Right lobe of liver (tissue), 6 donors: ENCODE data around the gene PDE1C. TPM values are rescaled to one million over a fixed set of nuclear protein-coding genes. Genes with fewer than 3 reads are reported as not detected.

ENCODE experiments used
- ATAC-seq, 4 donors: fragments of 200-7000 bp; cut with Tn5 transposase; one replicate each; pipeline ENCODE4 v1.9.1; 2020; ENCODE audit warnings: mild to moderate bottlenecking in 4 of 4, moderate library complexity in 4 of 4
- DNase-seq, 3 donors: peaks; one replicate each; pipeline ENCODE4 v3.0.0-alpha.2; 2020
- H3K27ac ChIP-seq, 3 donors: fragments of 200-600 bp; one replicate each; pipeline ENCODE4 v1.8.0; 2022
- H3K27me3 ChIP-seq, 2 donors: fragments of 200-600 bp; one replicate each; pipeline ENCODE4 v1.8.0; 2022
- H3K36me3 ChIP-seq, 4 donors: fragments of 200-600 bp; sonication (generic) in 1 of 4; one replicate each; pipeline versions ENCODE4 v1.5.1 to v1.8.0; 2017 to 2022; ENCODE audit warnings: control low read depth in 1 of 4
- H3K4me1 ChIP-seq, 4 donors: fragments of 200-600 bp; sonication (generic) in 1 of 4; one replicate each; pipeline versions ENCODE4 v1.5.1 to v1.8.0; 2017 to 2022; ENCODE audit warnings: control low read depth in 1 of 4
- H3K4me3 ChIP-seq, 3 donors: fragments of 200-600 bp; one replicate each; pipeline ENCODE4 v1.8.0; 2022
- H3K9me3 ChIP-seq, 4 donors: fragments of 200-600 bp; sonication (generic) in 1 of 4; one replicate each; pipeline versions ENCODE4 v1.5.1 to v1.8.0; 2017 to 2022; ENCODE audit warnings: control low read depth in 1 of 4
- CTCF ChIP-seq, 4 donors: fragments of 200-600 bp in 3 of 4; fragments of 450-650 bp in 1 of 4; IDR thresholded peaks; one replicate each; pipeline versions ENCODE4 v1.5.1 to v1.8.0; 2016 to 2022; ENCODE audit warnings: antibody characterized with exemption in 4 of 4, mild to moderate bottlenecking in 2 of 4
- POLR2A ChIP-seq: fragments of 450-650 bp; IDR thresholded peaks from one replicate; pipeline ENCODE4 v1.6.1; 2017; ENCODE audit warnings: antibody characterized with exemption, mild to moderate bottlenecking
- WGBS: methylation state at CpG from one replicate; pipeline ENCODE4 v1.1.6; 2018; ENCODE audit warnings: low coverage, low lambda C conversion rate; ENCODE audit not compliant: insufficient coverage; ENCODE audit errors: missing lambda C conversion rate; 5-methylcytosine and 5-hydroxymethylcytosine counted together
- intact Hi-C, 2 donors: fragments of 100-400 bp; cut with DNase I; formaldehyde crosslinking; loops; one replicate each; pipeline versions ENCODE4 v1.11.2 to v1.14.1; 2022
- total RNA-seq, 6 experiments: library from RNA; depleted of rRNA in 2 of 6; stranded (reverse); fragments of >200 nt in 2 of 6; fragmentation: NEBNext Ultra II Directional in 3 of 6; extraction: Animal tissue kit (Norgen Biotek cat#: 25700) in 3 of 6; gene quantifications; one replicate each; pipeline versions ENCODE4 v1.1.0 to v1.2.4, GENCODE V29; 2016 to 2023
- donor health status: DM: no; HTN: yes; CAD: no.
- donor health status: DM: no; HTN: no; CAD: no.
- donor health status: DM: no; HTN: no; CAD: no.
- donor health status: DM: no; HTN: yes; CAD: no.
- donor health status: DM: no; HTN: yes; CAD: no.

PDE1C gene
- total RNA-seq, 6 experiments from 2014 or later, result 0.02 TPM; not detected in 5

GRCh38 chr7:32100407-32100907, 30.2 kb upstream of the PDE1C start:
- H3K27ac ChIP-seq, result no peak overlapping the region
- WGBS, result 33% methylated on average over 2 of the region's 2 CpGs
- ATAC-seq (no peak), DNase-seq (no peak)
- H3K4me3 ChIP-seq, result no peak overlapping the region
- TF ChIP-seq CTCF (IDR thresholded peaks at IDR 0.05) (no peak), POLR2A (no peak)
- H3K9me3 ChIP-seq, result no peaks in the 10 kb centered on the region
- intact Hi-C loops, result no loop called here
- H3K36me3 ChIP-seq, result no peaks in the 10 kb centered on the region
- H3K4me1 ChIP-seq, result no peaks in the 10 kb centered on the region
- H3K27me3 ChIP-seq, result no peaks in the 10 kb centered on the region

GRCh38 chr7:32094516-32094915, 24.3 kb upstream of the PDE1C start:
- H3K9me3 ChIP-seq, result no peaks in the 10 kb centered on the region
- 73% methylated on average over 3 of the region's 4 CpGs for WGBS
- no peaks in the 10 kb centered on the region for H3K27me3 ChIP-seq
- H3K27ac ChIP-seq, result no peak overlapping the region
- no peak overlapping the region for H3K4me3 ChIP-seq
- no peaks in the 10 kb centered on the region for H3K4me1 ChIP-seq
- no peak for TF ChIP-seq CTCF (IDR thresholded peaks at IDR 0.05)
- TF ChIP-seq POLR2A, result no peak
- DNase-seq (no peak), ATAC-seq (no peak)
- intact Hi-C loops, result no loop called here
- H3K36me3 ChIP-seq, result no peaks in the 10 kb centered on the region

- H3K36me3 ChIP-seq, result no peaks in the 10 kb centered on the region
- intact Hi-C loops, result no loop called here
- H3K4me1 ChIP-seq, result no peaks in the 10 kb centered on the region
- no peak for TF ChIP-seq CTCF (IDR thresholded peaks at IDR 0.05)
- no peak for TF ChIP-seq POLR2A
- no peak overlapping the region for H3K27ac ChIP-seq
- 38% methylated on average over 3 of the region's 4 CpGs for WGBS
- no peak for ATAC-seq
- no peaks in the 10 kb centered on the region for H3K9me3 ChIP-seq
- no peak overlapping the region for H3K4me3 ChIP-seq
- no peaks in the 10 kb centered on the region for H3K27me3 ChIP-seq
- DNase-seq, result no peak
Measured at GRCh38 chr7:32093415-32094408, 23.5 kb upstream of the PDE1C start.

GRCh38 chr7:32092346-32092745, 22.1 kb upstream of the PDE1C start:
- Histone ChIP-seq H3K9me3 (no peaks in the 10 kb centered on the region), H3K27ac (no peak overlapping the region), H3K36me3 (no peaks in the 10 kb centered on the region), H3K27me3 (no peaks in the 10 kb centered on the region), H3K4me1 (no peaks in the 10 kb centered on the region), H3K4me3 (no peak overlapping the region)
- ATAC-seq, result no peak
- 50% methylated on average over 1 of the region's 1 CpG for WGBS
- intact Hi-C loops, result no loop called here
- no peak for DNase-seq
- TF ChIP-seq CTCF (IDR thresholded peaks at IDR 0.05) (no peak), POLR2A (no peak)
